HG03469 (cell line): Measurements from ENCODE around the gene GRAP2.

Experiments
- ATAC-seq: cut with Tn5 transposase; IDR thresholded peaks from one replicate; pipeline ENCODE4 v1.9.1; 2021; ENCODE audit warnings: mild to moderate bottlenecking, moderate library complexity, moderate number of reproducible peaks; ENCODE audit not compliant: unreplicated experiment

Gene GRAP2

GRCh38 chr22:39923696-39924095, 22.8 kb downstream of the GRAP2 start:
- no peak for ATAC-seq

GRCh38 chr22:39924286-39924685, 23.4 kb downstream of the GRAP2 start:
- no peak for ATAC-seq

GRCh38 chr22:39925273-39925672, 24.4 kb downstream of the GRAP2 start:
- no peak for ATAC-seq

- no peak for ATAC-seq
Observed at GRCh38 chr22:39925909-39926679, 25.2 kb downstream of the GRAP2 start.

GRCh38 chr22:39926753-39927152, 25.9 kb downstream of the GRAP2 start:
- no peak for ATAC-seq

- no peak for ATAC-seq
Observed at GRCh38 chr22:39927544-39927943, 26.7 kb downstream of the GRAP2 start.

GRCh38 chr22:39928536-39929520, 27.9 kb downstream of the GRAP2 start:
- ATAC-seq, result no peak

- no peak for ATAC-seq
Observed at GRCh38 chr22:39931251-39931650, 30.4 kb downstream of the GRAP2 start.

- ATAC-seq, result no peak
Observed at GRCh38 chr22:39932166-39932565, 31.3 kb downstream of the GRAP2 start.

- no peak for ATAC-seq
Observed at GRCh38 chr22:39932918-39933649, 32.2 kb downstream of the GRAP2 start.

GRCh38 chr22:39933741-39934140, 32.9 kb downstream of the GRAP2 start:
- no peak for ATAC-seq

- ATAC-seq, result no peak
Observed at GRCh38 chr22:39935116-39935515, 34.2 kb downstream of the GRAP2 start.

- ATAC-seq, result no peak
Observed at GRCh38 chr22:39935612-39936011, 34.7 kb downstream of the GRAP2 start.

- no peak for ATAC-seq
Observed at GRCh38 chr22:39936523-39937145, 35.8 kb downstream of the GRAP2 start.

GRCh38 chr22:39937906-39938305, 37.0 kb downstream of the GRAP2 start:
- ATAC-seq, result no peak

GRCh38 chr22:39938509-39939111, 37.7 kb downstream of the GRAP2 start:
- no peak for ATAC-seq

GRCh38 chr22:39939830-39940229, 38.9 kb downstream of the GRAP2 start:
- no peak for ATAC-seq

- no peak for ATAC-seq
Observed at GRCh38 chr22:39940757-39941305, 39.9 kb downstream of the GRAP2 start.

- ATAC-seq, result no peak
Observed at GRCh38 chr22:39941601-39942000, 40.7 kb downstream of the GRAP2 start.
